Measurements from ENCODE around the gene PATE2.

The PATE2 gene

GRCh38 chr11:125766251-125766650, 12.4 kb downstream of the PATE2 start:
- no peak for TF ChIP-seq CTCF (conservative IDR thresholded peaks at IDR 0.05; ENCODE audit: low read depth, low read length)
- DNase-seq (ENCODE audit: low read depth) = no peak
- H3K4me3 ChIP-seq (ENCODE audit: low read depth, low read length) = no peak overlapping the region

DNA sequence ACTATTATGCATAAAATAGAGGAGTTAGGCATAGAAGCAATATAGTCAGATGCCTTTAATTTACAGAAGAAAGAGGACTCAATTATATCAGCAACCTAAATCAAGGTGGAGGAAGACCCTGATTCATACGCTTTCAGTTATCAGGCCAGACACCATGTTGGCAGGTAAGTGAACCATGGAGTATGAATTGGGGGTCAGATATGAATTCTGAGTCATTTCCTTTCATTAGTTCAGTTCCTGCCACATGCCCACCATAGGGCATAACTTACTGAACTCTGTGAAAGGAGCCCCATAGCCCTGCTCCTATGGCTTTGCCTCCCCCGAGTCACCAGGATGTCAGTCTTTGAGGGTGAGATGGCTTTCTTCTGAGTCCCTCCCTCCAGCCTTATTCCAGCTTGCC, 15.1 kb downstream of the PATE2 start:
- no peak for TF ChIP-seq CTCF (conservative IDR thresholded peaks at IDR 0.05; ENCODE audit: low read depth, low read length)
- no peak overlapping the region for H3K4me3 ChIP-seq (ENCODE audit: low read depth, low read length)
- DNase-seq (ENCODE audit: low read depth) = no peak

DNA sequence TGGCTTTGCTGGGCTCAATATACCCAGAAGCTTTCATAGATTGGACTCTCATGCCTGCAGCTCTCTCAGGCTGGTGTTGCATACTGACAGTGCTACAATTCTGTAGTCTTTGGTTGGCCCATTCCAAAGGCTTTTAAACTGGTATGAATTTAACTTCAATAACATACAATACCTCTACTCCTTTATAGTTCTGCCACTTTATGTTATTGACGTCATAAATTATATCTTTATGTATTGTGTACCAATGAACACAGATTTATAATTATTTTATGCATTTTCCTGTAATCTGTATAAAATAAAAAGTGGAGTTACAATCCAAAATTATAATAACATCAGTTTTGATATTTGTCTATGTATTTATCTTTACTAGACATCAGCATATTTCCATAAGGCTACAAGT, 16.2 kb downstream of the PATE2 start:
- no peak for DNase-seq (ENCODE audit: low read depth)
- no peak for TF ChIP-seq CTCF (conservative IDR thresholded peaks at IDR 0.05; ENCODE audit: low read depth, low read length)
- H3K4me3 ChIP-seq (ENCODE audit: low read depth, low read length) = no peak overlapping the region

GRCh38 chr11:125756050-125756449, 22.6 kb downstream of the PATE2 start:
- no peak for TF ChIP-seq CTCF (conservative IDR thresholded peaks at IDR 0.05; ENCODE audit: low read depth, low read length)
- no peak overlapping the region for H3K4me3 ChIP-seq (ENCODE audit: low read depth, low read length)
- DNase-seq (ENCODE audit: low read depth) = no peak

DNA sequence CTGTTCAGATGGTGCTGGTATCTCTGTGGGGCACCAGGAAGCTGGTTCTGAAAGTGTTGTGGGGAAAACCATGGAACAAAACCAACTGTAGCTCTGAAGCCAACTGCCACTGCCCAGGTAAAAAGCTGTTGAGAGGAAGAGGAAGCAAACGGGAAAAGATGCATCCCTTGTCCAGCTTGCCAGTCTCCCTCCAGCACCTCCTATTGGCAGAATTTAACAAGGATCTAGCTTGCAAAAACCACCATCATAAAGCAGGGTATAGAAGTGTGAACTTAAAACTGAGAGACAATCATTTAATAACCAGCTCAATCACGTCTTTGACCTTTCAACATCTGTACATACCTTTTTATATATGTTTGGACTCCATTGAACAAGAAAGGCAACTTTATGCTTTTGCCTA, 28.0 kb downstream of the PATE2 start:
- DNase-seq (ENCODE audit: low read depth) = no peak
- no peak overlapping the region for H3K4me3 ChIP-seq (ENCODE audit: low read depth, low read length)
- no peak for TF ChIP-seq CTCF (conservative IDR thresholded peaks at IDR 0.05; ENCODE audit: low read depth, low read length)

- H3K4me3 ChIP-seq (ENCODE audit: low read depth, low read length) = no peak within 1 kb of the TSS
- DNase-seq (ENCODE audit: low read depth) = no peak
- no peak for TF ChIP-seq CTCF (conservative IDR thresholded peaks at IDR 0.05; ENCODE audit: low read depth, low read length)
Measured at GRCh38 chr11:125745979-125746378, 32.6 kb downstream of the PATE2 start, which contains the start of gene PATE1. Gene PATE1, plus strand, starts transcription at chr11:125746279. Its CDS starts 26 bp downstream, at chr11:125746305.

DNA sequence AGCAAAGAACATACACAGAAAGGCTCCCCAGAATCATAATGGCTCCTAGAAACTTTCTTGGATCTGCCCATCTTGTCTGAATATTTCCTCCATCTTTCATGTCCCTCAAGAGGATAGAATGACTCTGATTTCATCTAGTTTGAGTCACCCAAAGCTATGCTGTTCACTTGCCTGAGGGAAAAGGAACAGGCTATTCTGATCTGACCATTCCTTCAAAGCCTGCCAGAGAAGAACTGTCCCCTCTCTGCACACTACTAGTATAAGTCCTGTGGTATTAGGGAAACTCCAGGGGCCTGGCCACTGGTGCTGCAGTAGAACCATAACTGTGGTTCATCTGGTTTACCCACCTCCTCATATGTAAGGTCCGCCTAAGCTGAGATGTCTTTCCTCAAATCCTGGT, 34.9 kb downstream of the PATE2 start:
- DNase-seq (ENCODE audit: low read depth) = no peak
- TF ChIP-seq CTCF (conservative IDR thresholded peaks at IDR 0.05; ENCODE audit: low read depth, low read length) = no peak
- H3K4me3 ChIP-seq (ENCODE audit: low read depth, low read length) = no peak overlapping the region
